ENCODE data around the gene SMG7. TPM values are rescaled to one million over a fixed set of nuclear protein-coding genes. Genes with fewer than 3 reads are reported as not detected.

SMG7 gene
- total RNA-seq, 1 experiment from 2014 or later: 54.1 TPM

GRCh38 chr1:183433703-183434102 lies 38.6 kb upstream of the SMG7 start (continued):
- no peak for TF ChIP-seq REST (IDR thresholded peaks at IDR 0.05; ENCODE audit: low read depth)
- no peak for TF ChIP-seq EZH2 (IDR thresholded peaks at IDR 0.05)

- Histone ChIP-seq H3K4me1 (ENCODE audit: control insufficient read depth in 1 of 2, insufficient read depth in 2 of 2, low read length in 2 of 2) (peaks cover 3 to 23% of the 10 kb centered on the region in 2 experiments; a peak in 2 of 4 replicates), H4K20me1 (ENCODE audit: insufficient read depth) (no peaks in the 10 kb centered on the region), H3K79me2 (ENCODE audit: insufficient read depth, low read length) (no peaks in the 10 kb centered on the region), H3K9ac (ENCODE audit: low read length) (no peak overlapping the region), H3K4me2 (ENCODE audit: low read length) (no peak overlapping the region), H3K9me3 (ENCODE audit: control insufficient read depth in 1 of 2, insufficient read depth in 1 of 2, low read depth in 1 of 2, low read length in 2 of 2) (no peaks in the 10 kb centered on the region), H3K4me3 (replicated peaks in 1 of 2; ENCODE audit: low read depth in 1 of 2, low read length in 2 of 2) (no peak overlapping the region), H2AFZ (ENCODE audit: low read depth, low read length, poor library complexity, severe bottlenecking) (peak overlapping the region; percentile 8), H3K9me2 (ENCODE audit: insufficient read depth) (no peaks in the 10 kb centered on the region), H3K27ac (ENCODE audit: low read depth, low read length) (no peak overlapping the region), H3K27me3 (ENCODE audit: insufficient read depth, low read length) (no peaks in the 10 kb centered on the region), H3K36me3 (ENCODE audit: control insufficient read depth in 1 of 2, insufficient read depth in 2 of 2, low read length in 2 of 2) (no peaks in the 10 kb centered on the region)
- intact Hi-C loops (cut with micrococcal nuclease): no loop called here
- ChIA-PET POLR2A (interaction anchor here (0.7 kb wide), 1 partner anchor 37 kb away, joined by 4 read pairs; no protein-coding TSS in a partner anchor), RAD21 (ENCODE audit: low non-redundant PET in 1 of 2, low total read pairs in 2 of 2, uncharacterized antibody in 2 of 2, unreplicated experiment in 2 of 2) (no interaction called here), CTCF (no interaction called here)
- BruUV-seq (replicated peaks): no TSS peak
- no peak for DNase-seq (ENCODE audit: low read depth, low spot score)
- no peak for ATAC-seq
- TF ChIP-seq ELF1 (IDR thresholded peaks at IDR 0.05; ENCODE audit: borderline replicate concordance, low read depth) (no peak), ZFX (IDR thresholded peaks at IDR 0.05) (no peak), ATF3 (IDR thresholded peaks at IDR 0.05) (no peak), SRF (IDR thresholded peaks at IDR 0.05; ENCODE audit: low read depth) (no peak), FOSL1 (IDR thresholded peaks at IDR 0.05; ENCODE audit: low read depth) (no peak), TCF7L2 (IDR thresholded peaks at IDR 0.05; ENCODE audit: borderline replicate concordance, extremely low read depth, insufficient read depth, insufficient read length) (no peak), POLR2AphosphoS5 (IDR thresholded peaks at IDR 0.05; ENCODE audit: low read depth, low read length) (no peak), MAX (IDR thresholded peaks at IDR 0.05) (no peak), ZBTB33 (IDR thresholded peaks at IDR 0.05; ENCODE audit: extremely low read depth, insufficient replicate concordance, low read length) (no peak), REST (IDR thresholded peaks at IDR 0.05; ENCODE audit: low read depth) (no peak), CBX3 (IDR thresholded peaks at IDR 0.05; ENCODE audit: low read depth) (no peak)
Measured at GRCh38 chr1:183435497-183435896, 36.8 kb upstream of the SMG7 start.
